Body of pancreas (tissue), 4 donors: Measurements from ENCODE around the gene PSG4.
"Not testable (repeated sequence)": the region's sequence is repeated elsewhere in the genome, so short reads cannot be mapped to it uniquely, and the experiment has no call there.

Experiments used
- CTCF ChIP-seq, 7 experiments: fragments of 450-650 bp in 4 of 7; fragments of 200-600 bp in 3 of 7; sonication (generic) in 3 of 7; IDR thresholded peaks; one replicate each; pipeline ENCODE4 v1.5.1; 2016 to 2019; ENCODE audit warnings: antibody characterized with exemption in 7 of 7
- POLR2A ChIP-seq, 3 donors: fragments of 450-650 bp; IDR thresholded peaks; one replicate each; pipeline ENCODE4 v1.6.1; 2016; ENCODE audit warnings: antibody characterized with exemption in 3 of 3, mild to moderate bottlenecking in 2 of 3

GRCh38 chr19:43197666-43198397 lies 7.6 kb downstream of the PSG4 start:
- TF ChIP-seq CTCF, POLR2A (IDR thresholded peaks at IDR 0.05): not testable (repeated sequence)
